ENCODE results near the gene KCNIP4. TPM values are rescaled to one million over a fixed set of nuclear protein-coding genes. Genes with fewer than 3 reads are reported as not detected.
A peak's percentile ranks its signal among the peaks of the same experiment; 100 is the strongest.

Gene KCNIP4
- total RNA-seq, 1 donor from 2014 or later, result not detected

GRCh38 chr4:20684852-20685763 is 1263.5 kb downstream of the KCNIP4 start:
- DNase-seq, result no peak
- H3K4me1 ChIP-seq, result peaks cover 7% of the 10 kb centered on the region
- intact Hi-C loops (cut with DNase I), result loop anchor here (10.0 kb wide), 1 partner anchor 260 kb away; no protein-coding TSS in a partner anchor
- no peak overlapping the region for H3K27ac ChIP-seq
- no peaks in the 10 kb centered on the region for H3K9me3 ChIP-seq
- no peaks in the 10 kb centered on the region for H3K36me3 ChIP-seq
- ATAC-seq, result peak; percentile 47
- H3K27me3 ChIP-seq, result no peaks in the 10 kb centered on the region
- peak; percentile 68 for TF ChIP-seq CTCF (IDR thresholded peaks at IDR 0.05)
- no peak overlapping the region for H3K4me3 ChIP-seq

GRCh38 chr4:20683766-20684165 is 1264.8 kb downstream of the KCNIP4 start:
- Histone ChIP-seq H3K27me3 (no peaks in the 10 kb centered on the region), H3K4me3 (no peak overlapping the region), H3K4me1 (peaks cover 7% of the 10 kb centered on the region), H3K27ac (no peak overlapping the region), H3K9me3 (no peaks in the 10 kb centered on the region), H3K36me3 (no peaks in the 10 kb centered on the region)
- no peak for DNase-seq
- ATAC-seq, result no peak
- intact Hi-C loops (cut with DNase I), result loop anchor here (10.0 kb wide), 1 partner anchor 259 kb away; no protein-coding TSS in a partner anchor
- TF ChIP-seq CTCF (IDR thresholded peaks at IDR 0.05), result no peak

- H3K36me3 ChIP-seq, result no peaks in the 10 kb centered on the region
- H3K4me1 ChIP-seq, result peaks cover 7% of the 10 kb centered on the region
- no peaks in the 10 kb centered on the region for H3K27me3 ChIP-seq
- H3K9me3 ChIP-seq, result no peaks in the 10 kb centered on the region
- H3K27ac ChIP-seq, result no peak overlapping the region
- no peak for ATAC-seq
- no peak for DNase-seq
- H3K4me3 ChIP-seq, result no peak overlapping the region
- no peak for TF ChIP-seq CTCF (IDR thresholded peaks at IDR 0.05)
- intact Hi-C loops (cut with DNase I), result loop anchor here (10.0 kb wide), 1 partner anchor 258 kb away; no protein-coding TSS in a partner anchor
Observed at GRCh38 chr4:20682853-20683252, 1265.7 kb downstream of the KCNIP4 start.

GRCh38 chr4:20681271-20681670 is 1267.3 kb downstream of the KCNIP4 start:
- DNase-seq (no peak), ATAC-seq (peak; percentile 43)
- no peak for TF ChIP-seq CTCF (IDR thresholded peaks at IDR 0.05)
- no peaks in the 10 kb centered on the region for H3K9me3 ChIP-seq
- no peaks in the 10 kb centered on the region for H3K36me3 ChIP-seq
- H3K4me1 ChIP-seq, result peaks cover 7% of the 10 kb centered on the region
- no peak overlapping the region for H3K4me3 ChIP-seq
- H3K27ac ChIP-seq, result no peak overlapping the region
- intact Hi-C loops (cut with DNase I), result loop anchor here (10.0 kb wide), 1 partner anchor 256 kb away; no protein-coding TSS in a partner anchor
- no peaks in the 10 kb centered on the region for H3K27me3 ChIP-seq

GRCh38 chr4:20680736-20681135 is 1267.8 kb downstream of the KCNIP4 start:
- intact Hi-C loops (cut with DNase I), result loop anchor here (10.0 kb wide), 1 partner anchor 256 kb away; no protein-coding TSS in a partner anchor
- no peak for DNase-seq
- no peaks in the 10 kb centered on the region for H3K27me3 ChIP-seq

More at GRCh38 chr4:20680736-20681135, 1267.8 kb downstream of the KCNIP4 start:
- no peak for TF ChIP-seq CTCF (IDR thresholded peaks at IDR 0.05)
- Histone ChIP-seq H3K36me3 (no peaks in the 10 kb centered on the region), H3K27ac (no peak overlapping the region), H3K9me3 (no peaks in the 10 kb centered on the region), H3K4me1 (peaks cover 7% of the 10 kb centered on the region), H3K4me3 (no peak overlapping the region)
- ATAC-seq, result no peak

Data from upper lobe of right lung (tissue), 1 donor.